ENCODE data around the gene TSHZ2. TPM values are rescaled to one million over a fixed set of nuclear protein-coding genes. Genes with fewer than 3 reads are reported as not detected.

The TSHZ2 gene
- total RNA-seq, 6 experiments from 2014 or later, result 14.2 to 28.1 (median 21.0) TPM

- no peak for DNase-seq
- TF ChIP-seq POLR2A (IDR thresholded peaks at IDR 0.05) (no peak), CTCF (IDR thresholded peaks at IDR 0.05) (no peak)
Measured at GRCh38 chr20:53445932-53446331, 473.8 kb downstream of the TSHZ2 start.

GRCh38 chr20:53447316-53447715, 475.2 kb downstream of the TSHZ2 start:
- no peak for TF ChIP-seq POLR2A (IDR thresholded peaks at IDR 0.05)
- TF ChIP-seq CTCF (IDR thresholded peaks at IDR 0.05), result no peak

More at GRCh38 chr20:53445932-53446331, 473.8 kb downstream of the TSHZ2 start:
- intact Hi-C loops (cut with DNase I), result no loop called here
- Histone ChIP-seq H3K4me3 (no peak overlapping the region), H3K4me1 (no peaks in the 10 kb centered on the region), H3K36me3 (no peaks in the 10 kb centered on the region), H3K27ac (no peak overlapping the region), H3K9me3 (no peaks in the 10 kb centered on the region), H3K27me3 (no peaks in the 10 kb centered on the region)
- 86% methylated on average over 4 of the region's 7 CpGs for WGBS (ENCODE audit: insufficient coverage, low coverage, low lambda C conversion rate, missing lambda C conversion rate)
- ATAC-seq, result no peak

GRCh38 chr20:53448426-53448825, 476.3 kb downstream of the TSHZ2 start:
- Histone ChIP-seq H3K36me3 (no peaks in the 10 kb centered on the region), H3K27me3 (no peaks in the 10 kb centered on the region), H3K4me1 (no peaks in the 10 kb centered on the region), H3K4me3 (no peak overlapping the region), H3K9me3 (no peaks in the 10 kb centered on the region), H3K27ac (no peak overlapping the region)
- TF ChIP-seq POLR2A (IDR thresholded peaks at IDR 0.05), result no peak
- TF ChIP-seq CTCF (IDR thresholded peaks at IDR 0.05), result no peak
- no peak for DNase-seq
- intact Hi-C loops (cut with DNase I), result no loop called here
- no peak for ATAC-seq
- WGBS (ENCODE audit: insufficient coverage, low coverage, low lambda C conversion rate, missing lambda C conversion rate), result 60% methylated on average over 1 of the region's 1 CpG

More at GRCh38 chr20:53447316-53447715, 475.2 kb downstream of the TSHZ2 start:
- Histone ChIP-seq H3K36me3 (no peaks in the 10 kb centered on the region), H3K4me1 (no peaks in the 10 kb centered on the region), H3K27ac (no peak overlapping the region), H3K27me3 (no peaks in the 10 kb centered on the region), H3K4me3 (no peak overlapping the region), H3K9me3 (no peaks in the 10 kb centered on the region)
- DNase-seq (no peak), ATAC-seq (no peak)
- intact Hi-C loops (cut with DNase I), result no loop called here
- 78% methylated on average over 3 of the region's 3 CpGs for WGBS (ENCODE audit: insufficient coverage, low coverage, low lambda C conversion rate, missing lambda C conversion rate)

GRCh38 chr20:53448875-53449274, 476.7 kb downstream of the TSHZ2 start:
- ATAC-seq, result no peak
- Histone ChIP-seq H3K4me3 (no peak overlapping the region), H3K4me1 (no peaks in the 10 kb centered on the region), H3K36me3 (no peaks in the 10 kb centered on the region), H3K27ac (no peak overlapping the region), H3K9me3 (no peaks in the 10 kb centered on the region), H3K27me3 (no peaks in the 10 kb centered on the region)
- no peak for DNase-seq
- TF ChIP-seq CTCF (IDR thresholded peaks at IDR 0.05), result no peak
- no peak for TF ChIP-seq POLR2A (IDR thresholded peaks at IDR 0.05)
- intact Hi-C loops (cut with DNase I), result no loop called here

GRCh38 chr20:53453076-53453475, 480.9 kb downstream of the TSHZ2 start:
- ATAC-seq (no peak), DNase-seq (no peak)
- Histone ChIP-seq H3K4me3 (no peak overlapping the region), H3K36me3 (no peaks in the 10 kb centered on the region), H3K9me3 (no peaks in the 10 kb centered on the region), H3K4me1 (no peaks in the 10 kb centered on the region), H3K27me3 (no peaks in the 10 kb centered on the region), H3K27ac (no peak overlapping the region)
- intact Hi-C loops (cut with DNase I), result no loop called here
- WGBS (ENCODE audit: insufficient coverage, low coverage, low lambda C conversion rate, missing lambda C conversion rate), result 88% methylated on average over 4 of the region's 4 CpGs
- TF ChIP-seq CTCF (IDR thresholded peaks at IDR 0.05) (no peak), POLR2A (IDR thresholded peaks at IDR 0.05) (no peak)
